ENCODE results near the gene SPINK4. TPM values are rescaled to one million over a fixed set of nuclear protein-coding genes. Genes with fewer than 3 reads are reported as not detected.

SPINK4 gene
- total and polyA plus RNA-seq, 4 donors, result 0.70 TPM; not detected in 3

DNA sequence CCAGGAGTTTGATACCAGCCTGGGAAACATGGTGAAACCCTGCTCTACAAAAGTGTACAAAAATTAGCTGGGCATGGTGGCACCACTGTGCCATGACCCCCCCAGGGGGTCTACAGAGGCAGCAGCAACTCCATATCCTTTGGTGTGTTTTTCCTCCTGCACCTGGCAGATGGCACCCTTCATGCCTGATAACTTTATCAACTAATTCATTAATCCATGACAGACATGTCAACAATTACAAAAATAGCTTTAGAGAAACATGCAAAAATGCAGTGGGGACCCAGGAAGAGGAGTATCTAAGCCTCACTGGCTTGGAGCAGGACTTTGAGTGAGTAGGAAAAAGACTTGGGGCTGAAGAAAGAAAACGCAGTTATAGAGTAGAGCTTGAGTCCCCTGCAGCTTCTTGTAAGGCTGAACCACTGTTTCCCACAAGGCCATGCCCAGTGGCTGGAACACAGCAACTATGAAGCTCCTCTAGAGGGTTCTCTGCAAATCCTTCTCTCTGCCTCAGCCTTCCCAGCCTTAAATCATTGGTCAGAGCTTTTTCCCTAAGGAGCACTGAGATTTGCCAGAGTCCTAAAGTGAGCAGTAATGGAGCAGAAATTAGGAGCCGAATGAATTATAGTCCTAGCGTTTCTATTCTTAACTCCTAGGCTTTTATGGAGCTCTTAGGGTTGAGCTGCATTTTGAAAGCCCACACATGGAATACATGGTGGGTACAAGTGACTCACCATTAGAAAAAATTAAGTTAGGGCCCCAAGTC lies 47.3 kb upstream of the SPINK4 start (continued):
- TF ChIP-seq CTCF (IDR thresholded peaks at IDR 0.05; ENCODE audit: low read depth, low read length, missing input control), result no peak

GRCh38 chr9:33193818-33194217 lies 46.1 kb upstream of the SPINK4 start:
- H3K4me3 ChIP-seq (ENCODE audit: low read depth in 1 of 3, low read length in 3 of 3), result no peak overlapping the region
- DNase-seq (ENCODE audit: low spot score), result no peak

GRCh38 chr9:33196736-33197135 lies 43.2 kb upstream of the SPINK4 start:
- no peak for TF ChIP-seq NR2F2 (IDR thresholded peaks at IDR 0.05)
- no peak for TF ChIP-seq RXRA (IDR thresholded peaks at IDR 0.05)
- TF ChIP-seq, protein P1, sequence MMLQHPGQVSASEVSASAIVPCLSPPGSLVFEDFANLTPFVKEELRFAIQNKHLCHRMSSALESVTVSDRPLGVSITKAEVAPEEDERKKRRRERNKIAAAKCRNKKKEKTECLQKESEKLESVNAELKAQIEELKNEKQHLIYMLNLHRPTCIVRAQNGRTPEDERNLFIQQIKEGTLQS (IDR thresholded peaks at IDR 0.05), result no peak
- 100% methylated on average over 1 of the region's 1 CpG for WGBS
- no peak for DNase-seq (ENCODE audit: low spot score)
- H3K9me3 ChIP-seq (ENCODE audit: control insufficient read depth in 4 of 4, low read length in 3 of 4), result no peaks in the 10 kb centered on the region
- no peaks in the 10 kb centered on the region for H3K27me3 ChIP-seq (ENCODE audit: control insufficient read depth in 4 of 4, insufficient read depth in 4 of 4, low read length in 3 of 4)
- H3K36me3 ChIP-seq (ENCODE audit: control insufficient read depth in 4 of 4, insufficient read depth in 3 of 4, low read depth in 1 of 4, low read length in 3 of 4), result no peaks in the 10 kb centered on the region
- H3K27ac ChIP-seq (ENCODE audit: low read depth in 1 of 2, low read length in 2 of 2), result no peak overlapping the region
- no peak overlapping the region for H3K9ac ChIP-seq (ENCODE audit: low read depth in 1 of 2, low read length in 2 of 2)
- H3K4me1 ChIP-seq (ENCODE audit: control insufficient read depth in 4 of 4, insufficient read depth in 4 of 4, low read length in 3 of 4), result no peaks in the 10 kb centered on the region
- H3K4me3 ChIP-seq (ENCODE audit: low read depth in 1 of 3, low read length in 3 of 3), result no peak overlapping the region

More at GRCh38 chr9:33193818-33194217, 46.1 kb upstream of the SPINK4 start:
- H3K27me3 ChIP-seq (ENCODE audit: control insufficient read depth in 4 of 4, insufficient read depth in 4 of 4, low read length in 3 of 4), result no peaks in the 10 kb centered on the region
- no peak overlapping the region for H3K27ac ChIP-seq (ENCODE audit: low read depth in 1 of 2, low read length in 2 of 2)
- no peak overlapping the region for H3K9ac ChIP-seq (ENCODE audit: low read depth in 1 of 2, low read length in 2 of 2)
- 96% methylated on average over 3 of the region's 3 CpGs for WGBS
- no peaks in the 10 kb centered on the region for H3K36me3 ChIP-seq (ENCODE audit: control insufficient read depth in 4 of 4, insufficient read depth in 3 of 4, low read depth in 1 of 4, low read length in 3 of 4)
- TF ChIP-seq HNF4A (conservative IDR thresholded peaks at IDR 0.05) (no peak), FOXA2 (IDR thresholded peaks at IDR 0.05) (no peak), RAD21 (IDR thresholded peaks at IDR 0.05) (no peak), TAF1 (conservative IDR thresholded peaks at IDR 0.05) (no peak), EGR1 (IDR thresholded peaks at IDR 0.05; ENCODE audit: low read depth in 2 of 2) (no peak), HNF4G (IDR thresholded peaks at IDR 0.05) (no peak)
- TF ChIP-seq, protein P1 (IDR thresholded peaks at IDR 0.05), result no peak
- H3K9me3 ChIP-seq (ENCODE audit: control insufficient read depth in 4 of 4, low read length in 3 of 4), result no peaks in the 10 kb centered on the region
- H3K4me1 ChIP-seq (ENCODE audit: control insufficient read depth in 4 of 4, insufficient read depth in 4 of 4, low read length in 3 of 4), result no peaks in the 10 kb centered on the region

DNA sequence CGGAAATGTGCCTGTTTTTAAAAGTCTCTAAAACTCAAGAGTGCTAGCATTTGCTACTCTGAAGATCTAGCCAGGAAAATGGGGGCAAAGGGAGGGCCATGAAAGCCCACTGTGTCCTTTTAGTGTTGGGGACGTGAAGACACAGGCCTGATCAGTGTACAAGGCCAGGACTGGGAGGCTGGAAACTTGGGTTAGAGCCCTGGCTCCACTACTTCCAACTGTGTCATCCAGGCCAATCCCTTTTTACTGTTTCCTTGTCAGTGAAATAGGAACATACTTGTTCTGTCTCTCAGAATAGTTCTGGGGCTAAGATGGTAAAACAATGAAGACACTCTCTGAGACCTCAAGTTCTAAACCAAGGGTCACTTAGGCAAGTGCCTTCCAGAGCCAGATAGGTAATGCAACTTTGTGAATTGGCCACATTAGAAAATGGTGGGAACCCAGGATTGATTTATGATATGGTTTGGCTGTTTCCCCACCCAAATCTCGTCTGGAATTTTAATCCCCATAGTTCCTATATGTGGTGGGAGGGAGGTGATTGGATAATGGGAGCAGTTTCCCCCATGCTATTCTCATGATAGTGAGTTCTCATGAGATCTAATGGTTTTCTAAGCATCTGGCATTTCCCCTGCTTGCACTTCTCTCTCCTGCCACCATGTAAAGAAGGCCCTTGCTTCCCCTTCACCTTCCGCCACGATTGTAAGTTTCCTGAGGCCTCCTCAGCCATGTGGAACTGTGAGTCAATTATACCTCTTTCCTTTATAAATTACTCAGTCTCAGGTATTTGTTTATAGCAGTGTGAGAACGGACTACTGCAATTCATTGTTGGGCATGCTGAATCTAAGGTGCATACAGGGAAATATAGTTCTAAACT lies 42.5 kb upstream of the SPINK4 start:
- Histone ChIP-seq H3K4me3 (ENCODE audit: low read depth in 1 of 3, low read length in 3 of 3) (no peak overlapping the region), H3K27me3 (ENCODE audit: control insufficient read depth in 4 of 4, insufficient read depth in 4 of 4, low read length in 3 of 4) (no peaks in the 10 kb centered on the region), H3K36me3 (ENCODE audit: control insufficient read depth in 4 of 4, insufficient read depth in 3 of 4, low read depth in 1 of 4, low read length in 3 of 4) (no peaks in the 10 kb centered on the region), H3K9me3 (ENCODE audit: control insufficient read depth in 4 of 4, low read length in 3 of 4) (no peaks in the 10 kb centered on the region), H3K27ac (ENCODE audit: low read depth in 1 of 2, low read length in 2 of 2) (no peak overlapping the region), H3K9ac (ENCODE audit: low read depth in 1 of 2, low read length in 2 of 2) (no peak overlapping the region), H3K4me1 (ENCODE audit: control insufficient read depth in 4 of 4, insufficient read depth in 4 of 4, low read length in 3 of 4) (no peaks in the 10 kb centered on the region)
- WGBS, result 79% methylated on average over 6 of the region's 6 CpGs
- no peak for DNase-seq (ENCODE audit: low spot score)
- TF ChIP-seq HNF4G (IDR thresholded peaks at IDR 0.05) (no peak), FOXA2 (IDR thresholded peaks at IDR 0.05) (no peak), RXRA (IDR thresholded peaks at IDR 0.05) (no peak), EGR1 (IDR thresholded peaks at IDR 0.05; ENCODE audit: low read depth in 2 of 2) (no peak), TAF1 (conservative IDR thresholded peaks at IDR 0.05) (no peak), ZBTB33 (IDR thresholded peaks at IDR 0.05) (no peak), FOXA1 (IDR thresholded peaks at IDR 0.05) (no peak), SP1 (IDR thresholded peaks at IDR 0.05) (no peak), RAD21 (IDR thresholded peaks at IDR 0.05) (no peak), HNF4A (conservative IDR thresholded peaks at IDR 0.05) (no peak), JUND (IDR thresholded peaks at IDR 0.05) (no peak), CTCF (IDR thresholded peaks at IDR 0.05; ENCODE audit: low read depth, low read length, missing input control) (no peak)
- TF ChIP-seq, protein P2, sequence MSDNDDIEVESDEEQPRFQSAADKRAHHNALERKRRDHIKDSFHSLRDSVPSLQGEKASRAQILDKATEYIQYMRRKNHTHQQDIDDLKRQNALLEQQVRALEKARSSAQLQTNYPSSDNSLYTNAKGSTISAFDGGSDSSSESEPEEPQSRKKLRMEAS (IDR thresholded peaks at IDR 0.05), result no peak
- TF ChIP-seq, protein P1 (IDR thresholded peaks at IDR 0.05), result no peak
